GM12873 (cell line): Measurements from ENCODE around the gene NTN1.

Source experiments
- TF ChIP-seq, protein P1 (sequence below): IDR thresholded peaks from 2 replicates; pipeline ENCODE4 v1.5.1; 2012; ENCODE audit warnings: low read depth, mild to moderate bottlenecking, moderate library complexity, low read length, control low read depth; ENCODE audit not compliant: insufficient read depth; ENCODE audit errors: missing control alignments

Gene NTN1

DNA sequence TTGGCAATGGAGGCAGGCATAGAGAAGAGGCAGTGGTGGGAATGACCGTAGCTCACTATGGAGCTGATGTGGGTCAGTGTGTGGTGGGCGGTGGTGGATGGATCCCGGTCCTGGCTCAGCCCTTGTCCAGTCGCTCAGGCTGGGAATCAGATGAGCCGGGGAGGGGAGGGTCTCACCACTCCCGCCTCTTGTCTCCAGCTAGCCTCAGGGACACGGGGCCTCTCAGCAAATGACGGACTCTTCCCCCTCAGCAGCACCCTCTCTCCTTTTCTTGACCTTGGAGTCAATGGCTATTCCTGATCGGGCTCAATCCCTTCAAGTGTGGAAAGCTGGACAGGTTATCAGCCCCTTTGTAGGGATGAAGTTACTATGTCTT, 208.5 kb downstream of the NTN1 start:
- TF ChIP-seq, protein P1, sequence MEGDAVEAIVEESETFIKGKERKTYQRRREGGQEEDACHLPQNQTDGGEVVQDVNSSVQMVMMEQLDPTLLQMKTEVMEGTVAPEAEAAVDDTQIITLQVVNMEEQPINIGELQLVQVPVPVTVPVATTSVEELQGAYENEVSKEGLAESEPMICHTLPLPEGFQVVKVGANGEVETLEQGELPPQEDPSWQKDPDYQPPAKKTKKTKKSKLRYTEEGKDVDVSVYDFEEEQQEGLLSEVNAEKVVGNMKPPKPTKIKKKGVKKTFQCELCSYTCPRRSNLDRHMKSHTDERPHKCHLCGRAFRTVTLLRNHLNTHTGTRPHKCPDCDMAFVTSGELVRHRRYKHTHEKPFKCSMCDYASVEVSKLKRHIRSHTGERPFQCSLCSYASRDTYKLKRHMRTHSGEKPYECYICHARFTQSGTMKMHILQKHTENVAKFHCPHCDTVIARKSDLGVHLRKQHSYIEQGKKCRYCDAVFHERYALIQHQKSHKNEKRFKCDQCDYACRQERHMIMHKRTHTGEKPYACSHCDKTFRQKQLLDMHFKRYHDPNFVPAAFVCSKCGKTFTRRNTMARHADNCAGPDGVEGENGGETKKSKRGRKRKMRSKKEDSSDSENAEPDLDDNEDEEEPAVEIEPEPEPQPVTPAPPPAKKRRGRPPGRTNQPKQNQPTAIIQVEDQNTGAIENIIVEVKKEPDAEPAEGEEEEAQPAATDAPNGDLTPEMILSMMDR = no peak

DNA sequence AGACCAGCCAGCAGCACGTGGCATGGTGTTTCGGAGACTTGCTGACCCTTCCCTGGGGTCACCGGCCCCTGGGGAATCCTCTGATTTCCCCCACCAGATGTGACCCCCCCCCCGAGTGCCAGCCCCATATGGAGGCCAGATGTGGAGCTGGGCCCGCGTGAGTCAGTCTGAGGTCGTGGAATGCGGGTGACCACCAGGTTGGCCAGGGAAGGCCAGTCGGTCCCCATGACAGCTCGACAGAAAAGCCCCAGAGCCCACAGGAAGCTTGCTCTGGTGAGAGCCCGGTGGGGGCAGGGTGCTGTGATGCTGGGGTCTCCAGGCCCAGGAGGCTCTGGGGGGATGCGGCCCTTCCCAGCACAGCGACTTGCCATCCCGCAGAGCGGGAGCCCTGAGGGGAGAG, 209.0 kb downstream of the NTN1 start:
- TF ChIP-seq, protein P1 = no peak

DNA sequence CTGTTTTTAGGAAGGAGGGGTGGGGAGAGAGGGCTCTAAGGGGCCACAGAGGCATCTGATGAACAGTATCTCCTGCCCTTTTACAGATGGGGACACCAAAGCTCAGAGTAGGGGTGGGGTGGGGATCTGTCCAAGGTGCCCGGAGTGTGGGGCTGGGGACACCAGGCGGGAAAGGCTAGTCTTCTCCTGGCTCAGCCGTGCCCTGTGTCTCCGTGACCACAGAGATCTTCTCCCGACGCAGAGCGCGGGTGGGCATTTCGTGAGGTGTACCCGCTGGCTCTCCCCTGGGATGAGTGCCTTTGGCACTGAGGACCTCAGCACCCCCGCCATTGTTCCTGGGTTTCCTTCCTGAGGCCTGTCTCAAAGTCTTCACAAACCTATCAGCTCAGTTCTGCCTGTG, 209.6 kb downstream of the NTN1 start:
- TF ChIP-seq, protein P1 = no peak

DNA sequence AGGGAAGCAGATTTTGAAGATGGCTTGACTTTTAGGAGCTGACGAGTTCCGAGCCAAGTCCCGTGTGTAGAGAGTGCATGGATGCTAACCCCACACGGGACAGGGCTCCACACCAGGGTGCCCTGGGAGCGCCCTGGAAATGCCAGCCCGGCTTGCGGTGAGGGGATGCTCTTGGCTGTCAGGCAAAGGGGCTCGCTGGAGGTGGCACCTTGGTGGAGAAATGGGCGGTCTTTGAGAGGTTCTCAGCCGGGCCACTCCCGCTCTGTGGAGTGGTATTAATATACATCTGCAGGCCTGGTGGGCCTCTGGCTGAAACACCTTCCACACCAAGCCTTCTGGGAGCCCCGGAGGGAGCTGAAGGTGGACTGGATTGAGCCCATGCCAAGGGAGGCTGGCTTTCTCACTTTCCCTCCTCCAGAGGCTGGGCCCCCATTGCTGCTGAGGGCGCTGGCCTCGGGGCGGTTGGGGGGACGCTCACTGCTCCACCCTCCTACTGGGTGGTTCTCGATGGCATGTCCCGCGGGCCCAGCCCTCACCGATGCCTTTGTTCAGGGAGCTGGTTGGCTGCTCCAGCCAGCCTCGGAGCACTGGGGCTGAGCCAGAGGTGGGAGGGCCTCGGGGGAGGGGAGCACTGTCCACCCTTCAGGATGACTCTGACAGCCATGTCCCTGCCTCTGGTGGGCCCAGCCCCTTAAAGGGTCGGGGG, 210.3 kb downstream of the NTN1 start:
- TF ChIP-seq, protein P1 = no peak

DNA sequence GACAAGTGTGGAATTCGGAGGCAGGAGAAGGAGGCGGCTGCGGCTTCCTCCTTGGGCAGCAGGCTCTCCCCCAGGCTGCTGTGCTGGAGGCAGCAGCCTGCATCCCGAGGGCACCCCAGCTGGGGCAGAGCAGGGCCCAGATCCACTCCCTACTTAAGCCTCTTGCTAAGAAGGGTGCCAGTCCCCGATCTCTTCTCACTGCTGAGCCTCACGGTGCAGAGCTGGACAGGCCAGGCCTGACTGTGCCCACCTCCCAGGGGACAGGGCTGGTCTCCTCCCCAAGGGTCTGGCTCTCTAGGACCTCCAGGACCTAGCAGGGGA, 210.8 kb downstream of the NTN1 start:
- TF ChIP-seq, protein P1 = no peak

DNA sequence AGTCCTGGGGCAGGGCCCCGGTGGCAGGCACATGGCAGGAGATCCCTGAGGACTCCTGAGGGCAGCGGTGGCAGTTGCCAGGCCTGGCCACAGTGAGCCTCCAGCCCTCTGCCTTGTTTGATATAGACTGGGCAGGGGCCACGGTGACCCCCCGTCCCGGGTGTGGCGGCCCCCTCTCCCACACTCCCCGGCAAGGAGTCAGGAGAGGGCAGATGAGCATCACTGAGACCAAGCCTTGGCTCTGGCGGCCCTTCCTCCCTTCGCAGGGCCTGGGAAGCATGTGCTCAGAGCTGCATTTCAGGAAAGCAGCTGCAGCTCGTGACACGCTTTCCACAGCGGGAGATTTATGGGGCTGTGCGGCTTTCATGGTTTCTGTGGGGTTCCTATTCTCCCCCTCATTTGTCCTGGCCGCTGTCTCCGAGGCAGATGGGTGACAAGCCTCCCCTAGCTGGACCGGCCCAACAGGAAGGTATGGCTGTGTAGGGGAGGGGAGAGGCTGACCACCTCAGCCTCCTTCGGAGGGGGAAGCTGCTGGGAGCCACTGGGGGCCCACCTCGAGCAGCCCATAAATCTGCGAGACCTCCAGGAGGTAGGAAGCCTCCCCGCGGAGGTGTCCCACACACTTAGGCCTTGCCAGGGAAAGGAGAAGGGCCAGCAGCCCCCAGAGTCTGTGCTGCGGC, 211.4 kb downstream of the NTN1 start:
- TF ChIP-seq, protein P1 = no peak

DNA sequence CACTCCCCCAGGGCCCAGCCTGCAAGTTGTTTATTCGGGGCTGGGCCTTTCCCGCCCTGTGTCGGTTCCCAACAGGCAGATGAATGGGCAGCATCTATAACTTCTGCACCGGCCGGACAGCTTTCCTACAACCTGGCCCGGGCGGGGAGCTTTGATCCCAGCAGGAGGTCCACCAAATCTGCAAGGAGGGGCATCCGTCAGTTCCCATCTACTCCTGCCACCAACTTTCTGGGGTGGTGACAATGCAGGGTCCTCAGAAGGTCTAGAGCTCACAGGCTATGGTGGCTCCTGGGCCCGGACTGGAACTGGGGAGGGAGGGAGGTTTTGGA, 211.9 kb downstream of the NTN1 start:
- TF ChIP-seq, protein P1 = no peak
